Spinal cord (tissue), 10 donors: ENCODE measurements around the gene NKAIN1. TPM values are rescaled to one million over a fixed set of nuclear protein-coding genes. Genes with fewer than 3 reads are reported as not detected.
"Not testable (repeated sequence)": the region's sequence is repeated elsewhere in the genome, so short reads cannot be mapped to it uniquely, and the experiment has no call there.

Experiments
- DNase-seq, 6 donors: peaks; one replicate each; pipeline versions ENCODE4 v3.0.0 to v3.0.0-alpha.2; 2013 to 2015; ENCODE audit warnings: low spot score in 6 of 6, low read depth in 4 of 6
- H3K27ac ChIP-seq: one replicate; pipeline ENCODE4 v1.5.1; 2013; ENCODE audit warnings: low read depth, low read length, control low read depth
- H3K27me3 ChIP-seq: one replicate; pipeline ENCODE4 v1.6.1; 2013; ENCODE audit warnings: low read length; ENCODE audit not compliant: control insufficient read depth, insufficient read depth
- H3K36me3 ChIP-seq: one replicate; pipeline ENCODE4 v1.6.1; 2013; ENCODE audit warnings: low read length; ENCODE audit not compliant: control insufficient read depth, insufficient read depth
- H3K4me1 ChIP-seq: one replicate; pipeline ENCODE4 v1.6.1; 2013; ENCODE audit warnings: low read length; ENCODE audit not compliant: control insufficient read depth, insufficient read depth
- H3K4me3 ChIP-seq: one replicate; pipeline ENCODE4 v1.5.1; 2013; ENCODE audit warnings: low read depth, low read length, control low read depth
- H3K9me3 ChIP-seq: one replicate; pipeline ENCODE4 v1.6.1; 2013; ENCODE audit warnings: low read length; ENCODE audit not compliant: control insufficient read depth, insufficient read depth
- WGBS: methylation state at CpG from one replicate; pipeline ENCODE4 v1.1.5; 2013; ENCODE audit warnings: missing lambda C conversion rate; ENCODE audit not compliant: insufficient coverage; 5-methylcytosine and 5-hydroxymethylcytosine counted together
- polyA plus RNA-seq, 2 donors: library from polyadenylated mRNA; unstranded; fragments of 120-200 nt; gene quantifications; one replicate each; pipeline ENCODE4 v1.2.1, GENCODE V29; 2013; ENCODE audit not compliant: insufficient read length in 2 of 2
- total RNA-seq, 2 donors: library from RNA; depleted of rRNA in 1 of 2; stranded (reverse); fragments of 120-200 nt in 1 of 2; fragments of >200 nt in 1 of 2; gene quantifications; one replicate each; pipeline versions ENCODE4 v1.2.3 to v1.2.4, GENCODE V29; 2013 to 2014
- donor health status: healthy.

NKAIN1 gene
- total and polyA plus RNA-seq, 4 donors: 8.8 to 56.5 (median 34.4) TPM

GRCh38 chr1:31189696-31190674 is 49.7 kb downstream of the NKAIN1 start:
- Histone ChIP-seq H3K4me3 (no peak overlapping the region), H3K27ac (no peak overlapping the region), H3K27me3 (no peaks in the 10 kb centered on the region), H3K9me3 (no peaks in the 10 kb centered on the region), H3K4me1 (no peaks in the 10 kb centered on the region), H3K36me3 (no peaks in the 10 kb centered on the region)
- peak in 1 of 6 donors; percentile 93 for DNase-seq
- WGBS: 93% methylated on average over 3 of the region's 4 CpGs

DNA sequence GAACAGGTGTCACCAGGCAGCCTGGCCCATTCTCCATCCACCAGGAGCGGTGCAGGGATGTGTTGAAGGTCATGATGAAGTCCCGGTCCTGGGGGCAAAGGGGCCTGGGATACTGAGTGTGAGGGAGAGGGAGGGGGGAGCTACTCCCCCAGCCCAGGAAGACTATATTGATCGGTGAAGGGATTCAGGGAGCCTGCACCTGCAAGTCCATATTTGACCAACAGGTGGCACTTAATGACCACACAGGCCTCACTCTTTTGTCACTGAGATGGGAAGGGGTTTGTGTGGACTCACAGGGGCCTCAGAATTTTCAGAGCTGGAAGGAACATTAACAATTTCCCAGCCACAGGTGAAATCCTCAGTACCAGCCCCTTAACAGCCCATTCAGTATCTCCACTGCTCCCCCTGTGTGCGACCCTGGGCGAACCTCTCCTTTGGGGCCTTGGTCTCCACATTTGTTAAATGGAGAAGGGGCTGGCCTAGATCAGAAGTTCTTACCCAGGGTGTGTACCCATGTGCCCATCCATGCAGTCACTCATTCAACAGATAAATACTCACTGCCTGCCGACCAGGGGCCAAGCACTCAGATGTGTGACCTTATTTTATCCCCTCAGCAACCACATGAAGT is 55.6 kb downstream of the NKAIN1 start:
- Histone ChIP-seq H3K9me3 (no peaks in the 10 kb centered on the region), H3K4me3 (no peak overlapping the region), H3K27me3 (no peaks in the 10 kb centered on the region), H3K36me3 (peaks cover 24% of the 10 kb centered on the region), H3K4me1 (peaks cover 19% of the 10 kb centered on the region), H3K27ac (no peak overlapping the region)
- peak in 4 of 6 donors; percentile 56 to 93 (median 76) for DNase-seq
- 0% methylated on average over 1 of the region's 6 CpGs for WGBS

GRCh38 chr1:31183126-31183525 is 56.6 kb downstream of the NKAIN1 start:
- no peak overlapping the region for H3K27ac ChIP-seq
- no peak for DNase-seq
- H3K27me3 ChIP-seq: no peaks in the 10 kb centered on the region
- no CpG with 5 or more reads among the region's 6 CpGs for WGBS
- peaks cover 19% of the 10 kb centered on the region for H3K4me1 ChIP-seq
- H3K4me3 ChIP-seq: no peak overlapping the region
- H3K9me3 ChIP-seq: no peaks in the 10 kb centered on the region
- peaks cover 24% of the 10 kb centered on the region for H3K36me3 ChIP-seq

DNA sequence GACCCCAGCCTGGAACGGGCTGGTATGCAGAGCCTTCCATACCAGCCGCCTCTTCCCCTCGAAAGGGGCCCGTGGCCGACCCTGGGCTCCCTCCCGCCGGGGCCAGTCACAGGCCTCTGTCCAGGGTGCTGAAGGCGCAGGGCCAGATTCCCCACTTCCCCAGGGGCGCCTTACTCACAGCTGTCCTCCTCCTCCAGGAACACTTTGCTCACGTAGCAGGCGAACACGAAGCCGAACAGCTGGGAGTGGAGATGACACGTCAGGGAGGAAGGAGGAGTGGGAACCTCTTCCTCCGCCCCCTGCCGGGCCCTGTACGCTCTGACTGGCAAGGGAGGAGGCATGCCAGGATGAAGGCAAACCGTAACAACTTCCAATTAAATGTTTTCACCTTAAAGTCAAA is 57.3 kb downstream of the NKAIN1 start:
- DNase-seq: peak in 2 of 6 donors; percentile 81 to 82
- 6% methylated on average over 16 of the region's 18 CpGs for WGBS
- H3K27ac ChIP-seq: no peak overlapping the region
- no peak overlapping the region for H3K4me3 ChIP-seq
- H3K36me3 ChIP-seq: peaks cover 24% of the 10 kb centered on the region
- peaks cover 19% of the 10 kb centered on the region for H3K4me1 ChIP-seq
- H3K27me3 ChIP-seq: no peaks in the 10 kb centered on the region
- no peaks in the 10 kb centered on the region for H3K9me3 ChIP-seq

- Histone ChIP-seq H3K4me3 (peak overlapping the region; percentile 24), H3K36me3 (peaks cover 24% of the 10 kb centered on the region), H3K4me1 (peaks cover 19% of the 10 kb centered on the region), H3K27ac (no peak overlapping the region), H3K9me3 (no peaks in the 10 kb centered on the region), H3K27me3 (no peaks in the 10 kb centered on the region)
- peak in 2 of 6 donors; percentile 65 to 66 for DNase-seq
- 9% methylated on average over 47 of the region's 52 CpGs for WGBS
These were observed 58.0 kb downstream of the NKAIN1 start for GRCh38 chr1:31181515-31182343.

GRCh38 chr1:31180338-31180737 is 59.3 kb downstream of the NKAIN1 start:
- WGBS: 83% methylated on average over 1 of the region's 6 CpGs
- no peak for DNase-seq
- Histone ChIP-seq H3K36me3 (peaks cover 31% of the 10 kb centered on the region), H3K4me1 (peaks cover 19% of the 10 kb centered on the region), H3K9me3 (no peaks in the 10 kb centered on the region), H3K4me3 (no peak overlapping the region), H3K27ac (no peak overlapping the region), H3K27me3 (no peaks in the 10 kb centered on the region)

DNA sequence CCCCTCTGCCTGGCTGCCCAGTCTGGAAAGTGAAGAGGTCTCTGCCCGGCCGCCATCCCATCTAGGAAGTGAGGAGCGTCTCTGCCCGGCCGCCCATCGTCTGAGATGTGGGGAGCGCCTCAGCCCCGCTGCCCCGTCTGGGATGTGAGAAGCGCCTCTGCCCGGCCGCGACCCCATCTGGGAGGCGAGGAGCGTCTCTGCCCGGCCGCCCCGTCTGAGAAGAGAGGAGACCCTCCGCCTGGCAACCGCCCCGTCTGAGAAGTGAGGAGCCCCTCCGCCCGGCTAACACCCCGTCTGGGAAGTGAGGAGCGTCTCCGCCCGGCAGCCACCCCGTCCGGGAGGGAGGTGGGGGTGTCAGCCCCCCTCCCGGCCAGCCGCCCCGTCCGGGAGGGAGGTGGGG is 63.4 kb downstream of the NKAIN1 start:
- H3K4me1 ChIP-seq, DNase-seq, H3K27me3 ChIP-seq, H3K27ac ChIP-seq, H3K4me3 ChIP-seq, H3K9me3 ChIP-seq: not testable (repeated sequence)
- 98% methylated on average over 23 of the region's 33 CpGs for WGBS
- H3K36me3 ChIP-seq: peaks cover 19% of the 10 kb centered on the region

DNA sequence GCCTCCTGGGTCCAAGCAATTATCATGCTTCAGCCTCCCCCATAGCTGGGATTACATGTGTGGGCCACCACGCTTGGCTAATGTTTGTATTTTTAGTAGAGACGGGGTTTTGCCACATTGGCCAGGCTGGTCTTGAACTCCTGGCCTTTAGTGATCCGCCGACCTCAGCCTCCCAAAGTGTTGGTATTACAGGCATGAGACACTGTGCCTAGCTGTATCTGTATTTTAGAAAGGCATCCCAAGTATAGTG is 69.3 kb downstream of the NKAIN1 start:
- 100% methylated on average over 4 of the region's 4 CpGs for WGBS
- DNase-seq: no peak
- H3K4me3 ChIP-seq: no peak overlapping the region
- no peaks in the 10 kb centered on the region for H3K36me3 ChIP-seq
- H3K4me1 ChIP-seq: no peaks in the 10 kb centered on the region
- no peaks in the 10 kb centered on the region for H3K9me3 ChIP-seq
- H3K27ac ChIP-seq: no peak overlapping the region
- no peaks in the 10 kb centered on the region for H3K27me3 ChIP-seq

DNA sequence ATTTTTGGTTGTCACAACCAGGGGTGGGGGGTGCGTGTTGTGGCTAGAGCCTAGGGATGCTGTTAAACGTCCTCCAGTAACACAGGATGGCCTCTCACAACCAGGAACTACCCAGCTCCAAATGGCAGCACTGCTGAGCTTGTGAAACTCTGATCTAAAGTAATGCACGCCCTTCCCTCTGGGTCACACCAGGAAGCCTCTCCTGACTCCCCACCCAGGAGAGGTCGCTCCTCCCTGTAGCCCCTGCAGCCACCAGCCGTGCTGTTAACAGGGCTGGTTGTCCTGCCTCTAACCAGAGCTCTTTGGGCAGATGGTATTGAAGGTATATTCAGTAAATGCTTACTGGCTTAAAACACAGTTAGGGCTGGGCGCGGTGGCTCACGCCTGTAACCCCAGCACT is 73.2 kb downstream of the NKAIN1 start:
- Histone ChIP-seq H3K36me3 (no peaks in the 10 kb centered on the region), H3K4me1 (no peaks in the 10 kb centered on the region), H3K27ac (no peak overlapping the region), H3K9me3 (no peaks in the 10 kb centered on the region), H3K27me3 (no peaks in the 10 kb centered on the region), H3K4me3 (no peak overlapping the region)
- DNase-seq: no peak
- 95% methylated on average over 3 of the region's 8 CpGs for WGBS
